Ishikawa (cell line): ENCODE results near the gene VMO1.

Source experiments
- CEBPB ChIP-seq: IDR thresholded peaks from 2 replicates; pipeline ENCODE4 v1.6.1; 2012
- CREB1 ChIP-seq: IDR thresholded peaks from 2 replicates; pipeline ENCODE4 v1.6.1; 2012; ENCODE audit warnings: low read depth
- EGR1 ChIP-seq: IDR thresholded peaks from 2 replicates; pipeline ENCODE4 v1.6.1; 2012
- EP300 ChIP-seq: IDR thresholded peaks from 2 replicates; pipeline ENCODE4 v1.6.1; 2012; ENCODE audit warnings: borderline replicate concordance
- MAX ChIP-seq: IDR thresholded peaks from 2 replicates; pipeline ENCODE4 v1.6.1; 2012
- NFIC ChIP-seq: IDR thresholded peaks from 2 replicates; pipeline ENCODE4 v1.6.1; 2012
- RAD21 ChIP-seq: IDR thresholded peaks from 2 replicates; pipeline ENCODE4 v1.6.1; 2012; ENCODE audit warnings: low read depth
- REST ChIP-seq: IDR thresholded peaks from 2 replicates; pipeline ENCODE4 v1.6.1; 2012; ENCODE audit warnings: low read depth, mild to moderate bottlenecking
- TAF1 ChIP-seq: IDR thresholded peaks from 2 replicates; pipeline ENCODE4 v1.6.1; 2012; ENCODE audit warnings: low read depth, mild to moderate bottlenecking
- TEAD4 ChIP-seq: IDR thresholded peaks from 2 replicates; pipeline ENCODE4 v1.6.1; 2012
- USF1 ChIP-seq: IDR thresholded peaks from 2 replicates; pipeline ENCODE4 v1.6.1; 2012
- YY1 ChIP-seq: IDR thresholded peaks from 2 replicates; pipeline ENCODE4 v1.6.1; 2012; ENCODE audit warnings: low read depth
- ZBTB7A ChIP-seq: IDR thresholded peaks from 2 replicates; pipeline ENCODE4 v1.6.1; 2012; ENCODE audit warnings: low read depth

- no peak for TF ChIP-seq EGR1
- no peak for TF ChIP-seq MAX
- no peak for TF ChIP-seq REST
- no peak for TF ChIP-seq EP300
- TF ChIP-seq RAD21 = no peak
- TF ChIP-seq NFIC = no peak
- no peak for TF ChIP-seq CEBPB
- no peak for TF ChIP-seq USF1
- TF ChIP-seq TAF1 = no peak
- TF ChIP-seq ZBTB7A = no peak
- no peak for TF ChIP-seq TEAD4
- TF ChIP-seq YY1 = no peak
- TF ChIP-seq CREB1 = no peak
These were observed 35.6 kb downstream of the VMO1 start for GRCh38 chr17:4750606-4751005.
